ENCODE measurements around the gene OR2A12. TPM values are rescaled to one million over a fixed set of nuclear protein-coding genes. Genes with fewer than 3 reads are reported as not detected.

OR2A12 gene
- total RNA-seq, 4 donors from 2014 or later: not detected

DNA sequence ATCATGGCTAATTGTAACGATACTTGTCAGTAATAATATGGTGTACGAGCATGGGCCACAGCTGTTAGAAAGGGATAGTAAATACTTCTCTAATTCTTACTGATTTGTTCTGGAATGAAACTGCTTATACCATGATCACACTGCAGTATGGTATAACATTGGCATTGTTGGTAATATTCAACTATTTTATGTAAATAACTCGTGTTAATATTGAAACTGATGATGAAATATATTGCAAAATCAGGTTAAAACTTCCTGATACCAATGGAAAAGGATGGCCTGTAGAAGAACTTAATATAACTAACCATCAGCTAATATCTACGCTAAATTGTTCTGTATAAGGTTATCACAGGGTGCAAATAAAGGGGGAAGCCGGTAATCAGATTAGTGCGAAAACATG is 47.2 kb downstream of the OR2A12 start:
- no peak for DNase-seq (ENCODE audit: low spot score)
- no peak for TF ChIP-seq CTCF (IDR thresholded peaks at IDR 0.05)
- ATAC-seq (ENCODE audit: low FRiP score): no peak

GRCh38 chr7:144134116-144134515 is 48.0 kb downstream of the OR2A12 start:
- no peak for ATAC-seq (ENCODE audit: low FRiP score)
- no peak for DNase-seq (ENCODE audit: low spot score)
- no peak for TF ChIP-seq CTCF (IDR thresholded peaks at IDR 0.05)

DNA sequence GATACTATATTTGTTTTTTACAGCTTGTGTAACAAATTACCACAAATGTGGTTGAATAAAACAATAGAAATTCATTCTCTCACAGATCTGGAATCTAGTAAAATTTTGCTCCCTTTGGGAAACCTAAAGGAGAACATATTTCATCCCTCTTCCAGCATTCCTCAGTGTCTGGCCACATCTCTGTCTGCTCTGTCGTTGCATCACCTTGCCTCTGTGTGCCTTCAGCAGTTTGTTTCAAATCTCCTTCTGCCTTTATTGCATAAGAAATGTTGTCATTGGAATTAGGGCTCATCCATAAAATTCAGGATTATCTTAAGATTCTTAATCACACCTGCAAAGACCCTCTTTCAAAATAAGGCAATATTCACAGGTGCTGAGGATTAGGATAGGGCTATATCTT is 51.4 kb downstream of the OR2A12 start:
- DNase-seq (ENCODE audit: low spot score) (no peak), ATAC-seq (ENCODE audit: low FRiP score) (no peak)
- no peak for TF ChIP-seq CTCF (IDR thresholded peaks at IDR 0.05)

DNA sequence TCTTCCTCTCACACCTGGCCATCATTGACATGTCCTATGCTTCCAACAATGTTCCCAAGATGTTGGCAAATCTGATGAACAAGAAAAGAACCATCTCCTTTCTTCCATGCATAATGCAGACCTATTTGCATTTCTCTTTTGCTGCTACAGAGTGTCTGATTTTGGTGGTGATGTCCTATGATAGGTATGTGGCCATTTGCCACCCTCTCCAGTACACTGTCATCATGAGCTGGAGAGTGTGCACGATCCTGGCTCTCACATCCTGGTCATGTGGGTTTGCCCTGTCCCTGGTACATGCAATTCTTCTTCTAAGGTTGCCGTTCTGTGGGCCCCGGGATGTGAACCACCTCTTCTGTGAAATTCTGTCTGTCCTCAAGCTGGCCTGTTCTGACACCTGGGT is 56.1 kb downstream of the OR2A12 start:
- DNase-seq (ENCODE audit: low spot score): no peak
- ATAC-seq (ENCODE audit: low FRiP score): no peak
- no peak for TF ChIP-seq CTCF (IDR thresholded peaks at IDR 0.05)

GRCh38 chr7:144144426-144144825 is 58.3 kb downstream of the OR2A12 start:
- DNase-seq (ENCODE audit: low spot score): no peak
- ATAC-seq (ENCODE audit: low FRiP score): no peak

GRCh38 chr7:144148224-144148827 is 62.2 kb downstream of the OR2A12 start:
- DNase-seq (ENCODE audit: low spot score): no peak
- ATAC-seq (ENCODE audit: low FRiP score): no peak
- TF ChIP-seq CTCF (IDR thresholded peaks at IDR 0.05): no peak

More at GRCh38 chr7:144144426-144144825, 58.3 kb downstream of the OR2A12 start:
- TF ChIP-seq CTCF (IDR thresholded peaks at IDR 0.05): no peak

Small RNA genes within 50 kb of the gene (small RNA-seq; reads per million reads assigned to genes)
- gene OR2A41P: not detected

Other genes starting within 250 kb of the OR2A12 start
- gene TCAF1, start 184.1 kb upstream of the OR2A12 start, total RNA-seq: 10 to 100 TPM; 29.3 to 67.4 (median 56.3) TPM
- gene OR2F2, start 151.0 kb upstream of the OR2A12 start, total RNA-seq: not detected
- not detected for gene OR2F1, start 131.4 kb upstream of the OR2A12 start, total RNA-seq
- not detected for gene OR6B1, start 86.0 kb upstream of the OR2A12 start, total RNA-seq
- gene OR2A5, start 37.3 kb upstream of the OR2A12 start, total RNA-seq: not detected
- not detected for gene OR2A25, start 16.5 kb upstream of the OR2A12 start, total RNA-seq
- gene OR2A2, start 23.3 kb downstream of the OR2A12 start, total RNA-seq: not detected
- gene OR2A14, start 36.9 kb downstream of the OR2A12 start, total RNA-seq: not detected
- gene CTAGE4, start 97.2 kb downstream of the OR2A12 start, total RNA-seq: 1 to 10 TPM in 3 of 4 donors, not detected in 1; 1.8 to 6.7 (median 2.3) TPM
- gene ARHGEF35, start 109.6 kb downstream of the OR2A12 start, total RNA-seq: 1 to 10 TPM; 2.8 to 6.7 (median 4.1) TPM
- gene OR2A42, start 153.3 kb downstream of the OR2A12 start, total RNA-seq: 1 to 10 TPM in 1 of 4 donors, not detected in 3; 1.0 TPM
- gene OR2A7, start 178.5 kb downstream of the OR2A12 start, total RNA-seq: 10 to 100 TPM in 1 of 4 donors, 1 to 10 TPM in 3; 3.1 to 16.9 (median 4.1) TPM
- gene CTAGE8, start 183.0 kb downstream of the OR2A12 start, total RNA-seq: 1 to 10 TPM in 1 of 4 donors, under 1 TPM in 3; 0.32 to 1.3 (median 0.56) TPM
- under 1 TPM in 2 of 4 donors, not detected in 2; 0.09 to 0.95 TPM for gene OR2A1, start 226.1 kb downstream of the OR2A12 start, total RNA-seq